Epithelial cell of prostate (primary cell): ENCODE measurements around the gene PGAP2.
A peak's percentile ranks its signal among the peaks of the same experiment; 100 is the strongest.
"Not testable (repeated sequence)": the region's sequence is repeated elsewhere in the genome, so short reads cannot be mapped to it uniquely, and the experiment has no call there.

Experiments
- DNase-seq: peaks from one replicate; pipeline ENCODE4 v3.0.0-alpha.2; 2011; ENCODE audit warnings: low read depth, low spot score
- H3K27ac ChIP-seq: fragments of 450-650 bp; 2 replicates; pipeline ENCODE4 v1.5.1; 2017; ENCODE audit warnings: mild to moderate bottlenecking

PGAP2 gene

DNA sequence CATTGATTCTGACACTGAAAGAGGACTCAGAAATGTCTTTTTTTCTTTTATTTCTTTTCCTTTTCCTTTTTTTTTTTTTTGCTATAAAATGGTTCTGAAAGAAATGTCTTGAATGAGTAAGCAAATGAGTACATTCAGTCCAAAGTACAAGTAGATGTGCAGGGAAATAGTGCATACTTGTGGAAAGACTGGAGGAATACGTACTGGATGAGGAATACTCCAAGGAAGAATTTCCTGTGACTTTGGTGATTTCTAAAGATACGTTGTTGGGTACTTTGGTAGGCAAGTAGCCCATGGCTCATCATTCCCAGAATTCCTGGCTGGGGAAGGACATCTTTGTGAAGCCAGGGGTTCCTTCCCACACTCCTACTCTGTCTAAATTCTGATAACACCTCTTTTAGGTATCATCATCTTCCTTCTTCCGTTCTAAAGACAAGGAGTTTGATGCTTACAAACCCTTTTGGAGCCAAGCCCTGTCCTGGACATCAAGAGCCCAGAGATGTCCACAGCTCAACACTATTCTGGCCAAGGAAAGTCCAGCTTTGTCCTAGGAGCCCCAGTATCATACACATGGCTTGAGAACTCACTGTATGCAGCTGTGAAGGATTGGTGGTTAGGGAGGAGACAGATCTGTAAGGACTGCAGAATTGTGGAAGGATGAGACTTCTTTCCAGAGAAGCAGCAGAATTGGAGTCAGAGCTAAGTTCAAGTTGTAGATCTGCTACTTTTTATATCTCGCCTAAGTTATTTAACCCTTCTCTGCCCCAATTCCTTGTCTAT is 6.2 kb upstream of the PGAP2 start:
- DNase-seq, result no peak
- H3K27ac ChIP-seq, result no peak overlapping the region

DNA sequence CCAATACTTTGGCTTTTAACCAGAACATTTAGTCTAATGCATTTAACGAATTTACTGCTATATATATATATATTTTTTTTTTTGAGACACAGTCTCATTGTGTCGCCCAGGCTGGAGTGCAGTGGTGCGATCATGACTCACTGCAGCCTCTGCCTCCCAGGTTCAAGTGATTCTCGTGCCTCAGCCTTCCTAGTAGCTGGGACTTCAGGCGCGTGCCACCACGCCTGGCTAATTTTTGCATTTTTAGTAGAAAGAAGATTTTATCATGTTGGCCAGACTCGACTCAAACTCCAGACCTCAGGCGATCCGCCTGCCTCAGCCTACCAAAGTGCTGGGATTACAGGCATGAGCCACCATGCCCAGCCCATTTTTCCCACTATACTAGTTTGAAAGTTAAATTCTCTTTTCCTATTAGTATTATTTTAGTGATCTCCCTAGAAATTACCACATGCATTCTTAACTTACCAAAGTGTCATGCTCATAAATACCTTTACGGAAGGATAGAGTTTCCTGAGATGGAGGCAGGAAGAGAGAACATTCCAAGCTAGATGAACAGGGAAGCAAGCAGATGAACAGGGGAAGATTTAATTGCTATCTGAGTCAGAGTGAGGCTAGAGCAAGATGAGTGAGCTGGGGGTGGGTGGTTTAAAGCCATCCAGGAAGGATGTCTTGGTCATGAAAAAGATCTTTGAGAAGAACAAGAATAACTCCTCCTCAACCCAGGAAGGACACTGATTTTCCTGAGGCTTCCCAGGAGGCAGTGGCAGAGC is 4.4 kb upstream of the PGAP2 start:
- peak overlapping the region; percentile 67 for H3K27ac ChIP-seq
- DNase-seq, result no peak

DNA sequence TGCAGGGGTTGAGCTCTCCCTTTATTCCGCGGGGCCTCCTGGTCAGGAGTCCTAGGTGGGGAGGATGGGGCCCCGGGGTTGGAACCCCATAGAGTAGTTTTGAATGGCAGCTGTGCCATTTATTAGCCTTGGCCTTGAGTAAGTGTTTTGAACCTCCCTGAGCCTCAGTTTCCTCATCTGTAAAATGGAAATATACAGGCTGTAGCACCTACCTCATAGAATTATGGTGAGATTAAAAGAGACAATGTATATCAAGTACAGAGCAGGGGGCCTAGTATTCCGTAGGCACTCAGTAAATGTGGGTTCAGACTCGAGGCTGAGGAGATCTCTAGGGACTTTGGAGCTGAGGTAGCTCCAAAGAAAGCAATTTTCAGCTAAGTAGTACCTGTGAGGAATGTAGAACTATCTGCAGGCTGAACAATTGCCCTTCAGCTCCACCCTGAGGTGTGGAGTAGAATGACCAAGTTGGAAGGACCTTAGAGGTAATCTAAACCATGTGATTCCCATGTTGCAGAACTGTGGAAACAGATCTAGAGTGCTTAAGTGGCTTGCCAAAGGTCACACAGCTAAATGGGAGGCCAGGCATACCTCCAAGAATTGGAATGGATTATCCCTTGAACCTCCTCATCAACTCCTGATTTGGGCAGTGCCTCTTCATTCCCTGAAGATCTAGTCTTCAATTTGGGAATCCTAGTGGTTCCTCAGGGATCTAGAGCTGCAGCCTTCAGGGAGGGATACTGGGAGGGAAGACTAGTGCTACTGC is 682 bp downstream of the PGAP2 start:
- peak overlapping the region; percentile 64 for H3K27ac ChIP-seq
- DNase-seq, result peak; percentile 24

DNA sequence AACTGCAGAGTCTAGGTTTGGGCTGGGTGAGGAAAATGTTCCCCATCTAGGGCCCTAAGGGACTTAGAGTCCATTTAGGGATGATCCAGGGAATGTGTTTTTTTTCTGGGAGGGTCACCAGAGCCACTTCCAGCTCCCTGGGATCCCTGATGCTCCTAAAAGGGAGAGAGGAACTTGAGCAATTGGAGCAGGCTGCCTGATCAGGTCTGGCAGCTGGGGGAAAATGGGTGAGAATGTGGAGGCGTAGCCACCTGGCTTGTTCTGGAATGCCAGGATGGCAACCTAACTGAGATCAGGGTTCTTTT is 1.2 kb downstream of the PGAP2 start:
- H3K27ac ChIP-seq, result no peak overlapping the region
- no peak for DNase-seq

DNA sequence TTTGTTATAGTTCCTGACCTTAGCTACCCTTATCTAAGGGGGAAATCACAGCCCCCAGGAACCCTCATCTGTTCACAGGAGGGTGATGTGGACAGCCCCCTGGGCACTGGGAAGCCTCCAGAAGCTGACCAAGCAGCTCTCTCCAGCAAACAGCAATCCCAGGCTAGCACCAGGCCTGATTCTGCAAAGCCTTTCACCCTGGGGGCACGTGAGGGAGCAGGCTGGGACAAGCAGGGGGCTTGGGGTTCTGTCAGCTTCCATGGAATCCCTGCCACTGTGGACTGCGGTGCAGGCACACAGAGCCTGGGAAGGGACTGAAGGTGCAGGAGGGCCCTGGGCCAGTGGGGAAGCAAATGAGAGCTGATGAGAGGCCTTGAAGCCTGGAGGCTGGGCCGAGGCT is 2.1 kb downstream of the PGAP2 start:
- H3K27ac ChIP-seq, result no peak overlapping the region
- DNase-seq, result no peak

DNA sequence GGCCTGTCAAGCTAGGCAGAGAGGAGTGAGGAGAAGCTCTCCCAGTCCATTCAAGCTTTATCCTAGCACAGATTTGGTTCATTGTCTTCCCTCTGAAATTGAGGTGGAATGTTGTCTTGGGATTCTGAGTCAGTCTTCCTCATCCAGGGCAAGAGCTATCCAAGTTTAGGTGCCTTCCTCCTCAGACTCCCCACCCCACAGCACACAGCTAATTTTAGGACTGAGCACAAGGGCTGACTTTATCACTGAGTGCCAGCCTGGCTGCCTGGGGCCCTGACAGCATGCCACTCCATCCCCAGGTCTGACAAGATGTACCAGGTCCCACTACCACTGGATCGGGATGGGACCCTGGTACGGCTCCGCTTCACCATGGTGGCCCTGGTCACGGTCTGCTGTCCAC is 2.6 kb downstream of the PGAP2 start:
- H3K27ac ChIP-seq, result no peak overlapping the region
- no peak for DNase-seq

DNA sequence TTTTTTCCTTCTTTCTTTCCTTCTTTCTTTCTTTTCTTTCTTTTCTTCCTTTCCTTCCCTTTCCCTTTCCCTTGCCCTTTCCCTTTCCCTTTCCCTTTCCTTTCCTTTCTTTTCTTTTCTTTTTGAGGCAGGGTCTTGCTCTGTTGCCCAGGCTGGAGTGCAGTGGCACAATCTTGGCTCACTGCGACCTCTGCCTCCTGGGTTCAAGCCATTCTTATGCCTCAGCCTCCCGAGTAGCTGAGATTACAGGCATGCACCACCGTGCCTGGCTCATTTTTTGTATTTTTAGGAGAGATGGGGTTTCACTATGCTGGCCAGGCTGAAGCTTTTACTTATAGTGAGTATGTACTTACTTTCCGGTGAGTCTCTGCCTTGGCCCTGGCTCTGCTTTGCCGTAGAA is 6.5 kb downstream of the PGAP2 start:
- DNase-seq, result not testable (repeated sequence)

DNA sequence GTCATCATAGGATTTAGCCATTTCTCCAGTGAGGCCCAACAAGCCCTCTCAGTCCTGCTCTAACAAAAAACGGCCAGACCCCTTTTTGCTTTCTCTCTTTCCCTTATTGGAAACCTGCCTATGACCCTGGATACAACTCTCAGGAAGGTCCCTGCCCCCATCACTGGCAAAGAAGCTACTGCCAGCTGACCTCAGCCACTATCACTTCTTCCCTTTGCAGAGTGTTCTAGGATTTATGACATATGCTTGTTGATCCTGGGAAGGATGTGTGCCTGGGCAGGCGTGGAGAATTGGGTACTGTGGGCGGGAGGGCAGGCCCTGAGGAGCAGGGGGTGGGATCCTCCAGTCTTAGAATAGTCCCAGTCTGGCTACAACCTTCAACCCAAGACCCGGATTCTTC is 7.5 kb downstream of the PGAP2 start:
- H3K27ac ChIP-seq, result no peak overlapping the region
- no peak for DNase-seq

More for the DNA sequence above, 6.5 kb downstream of the PGAP2 start:
- H3K27ac ChIP-seq, result not testable (repeated sequence)

DNA sequence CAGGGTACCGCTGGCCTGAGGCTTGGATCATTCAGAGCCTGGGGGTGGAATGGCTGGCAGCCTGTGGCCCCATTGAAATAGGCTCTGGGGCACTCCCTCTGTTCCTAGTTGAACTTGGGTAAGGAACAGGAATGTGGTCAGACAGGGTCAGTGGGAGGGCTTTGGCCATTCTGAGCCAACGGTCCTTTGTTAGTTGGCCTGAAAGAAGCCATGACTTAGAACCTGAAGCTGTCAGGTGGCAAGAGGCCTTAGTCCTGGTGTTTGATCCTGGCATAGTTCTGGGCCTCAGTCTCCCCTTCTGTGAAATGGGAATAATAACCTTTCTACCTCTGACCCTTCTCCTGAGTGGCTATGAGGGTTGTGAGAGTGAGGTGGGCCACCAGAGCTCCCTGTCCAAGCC is 8.3 kb downstream of the PGAP2 start:
- H3K27ac ChIP-seq, result no peak overlapping the region
- no peak for DNase-seq

DNA sequence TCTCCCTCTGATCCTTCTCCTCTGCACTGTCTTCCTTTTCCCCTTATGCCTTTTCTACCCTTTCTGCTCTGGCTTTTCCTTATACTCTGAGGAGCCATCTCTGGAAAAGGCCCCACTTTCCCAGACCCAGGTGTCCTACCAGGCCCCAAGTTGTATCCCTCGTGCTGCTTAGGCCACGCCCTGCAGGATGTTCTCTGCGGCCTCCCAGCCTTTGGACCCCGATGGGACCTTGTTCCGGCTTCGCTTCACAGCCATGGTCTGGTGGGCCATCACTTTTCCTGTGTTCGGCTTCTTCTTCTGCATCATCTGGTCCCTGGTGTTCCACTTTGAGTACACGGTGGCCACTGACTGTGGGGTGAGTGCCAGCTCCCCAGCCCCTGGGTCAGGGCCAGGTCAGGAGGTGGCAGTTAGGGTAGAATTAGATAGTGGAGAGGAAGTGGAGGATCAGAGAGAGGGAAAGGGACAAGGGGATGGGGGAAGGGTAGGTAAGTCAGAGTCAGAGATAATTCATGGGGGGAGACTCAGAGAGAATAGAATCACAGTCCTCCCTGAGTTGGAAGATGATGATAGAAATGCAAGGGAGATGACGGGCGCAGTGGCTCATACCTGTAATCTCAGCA is 8.9 kb downstream of the PGAP2 start:
- no peak for DNase-seq
- no peak overlapping the region for H3K27ac ChIP-seq

DNA sequence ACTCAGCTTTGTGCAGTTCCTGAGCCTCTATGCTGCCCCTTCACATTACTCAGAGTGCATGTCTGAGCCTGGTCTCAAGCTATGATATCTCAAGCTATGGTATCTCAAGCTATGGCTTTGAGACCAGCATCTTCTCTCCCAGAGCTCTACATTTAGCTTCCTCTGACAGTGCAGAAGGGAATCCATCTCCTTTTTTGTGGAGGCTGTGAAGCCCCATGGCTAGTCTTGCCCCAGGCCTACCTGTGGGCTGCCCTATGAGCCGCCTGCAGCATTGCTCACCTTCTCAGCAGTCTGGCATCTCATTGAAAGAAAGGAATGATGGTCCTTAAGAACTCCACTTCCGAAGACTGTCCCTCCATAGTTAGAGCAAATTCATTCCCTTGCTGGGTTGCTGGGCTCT is 12.6 kb downstream of the PGAP2 start:
- DNase-seq, result no peak
- H3K27ac ChIP-seq, result no peak overlapping the region

DNA sequence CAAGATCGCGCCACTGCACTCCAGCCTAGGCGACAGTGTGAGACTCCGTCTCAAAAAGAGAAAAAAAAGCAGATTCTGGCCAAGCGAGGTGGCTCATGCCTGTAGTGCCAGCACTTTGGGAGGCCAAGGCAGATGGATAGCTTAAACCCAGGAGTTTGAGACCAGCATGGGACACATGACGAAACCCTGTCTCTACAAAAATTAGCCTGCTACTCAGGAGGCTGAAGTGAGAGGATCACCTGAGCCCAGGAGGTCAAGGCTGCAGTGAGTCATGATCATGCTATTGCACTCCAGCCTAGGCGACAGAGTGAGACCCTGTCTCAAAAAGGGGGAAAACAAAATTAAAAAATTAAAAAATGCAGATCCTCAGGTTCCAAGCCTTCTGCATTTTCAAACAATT is 14.0 kb downstream of the PGAP2 start:
- no peak for DNase-seq
- H3K27ac ChIP-seq, result no peak overlapping the region

DNA sequence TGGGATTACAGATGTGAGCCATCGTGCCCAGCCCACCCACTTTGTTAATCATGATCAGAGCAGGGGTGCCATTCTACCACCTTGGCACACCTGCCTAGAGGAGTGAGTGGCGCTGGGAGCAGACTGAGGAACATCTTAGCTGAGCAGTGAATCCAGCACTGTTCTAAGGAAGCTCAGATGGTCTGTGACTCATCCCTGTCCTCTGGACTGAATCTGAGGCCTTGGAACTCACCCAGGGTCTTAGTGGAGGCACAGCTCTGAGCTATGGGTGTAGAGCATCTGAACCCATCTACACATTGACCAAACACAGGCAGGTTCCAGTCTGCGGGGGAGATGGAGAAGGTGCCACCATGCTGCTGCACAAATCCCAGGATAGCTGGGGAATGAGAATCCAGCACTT is 14.9 kb downstream of the PGAP2 start:
- H3K27ac ChIP-seq, result no peak overlapping the region
- DNase-seq, result no peak

DNA sequence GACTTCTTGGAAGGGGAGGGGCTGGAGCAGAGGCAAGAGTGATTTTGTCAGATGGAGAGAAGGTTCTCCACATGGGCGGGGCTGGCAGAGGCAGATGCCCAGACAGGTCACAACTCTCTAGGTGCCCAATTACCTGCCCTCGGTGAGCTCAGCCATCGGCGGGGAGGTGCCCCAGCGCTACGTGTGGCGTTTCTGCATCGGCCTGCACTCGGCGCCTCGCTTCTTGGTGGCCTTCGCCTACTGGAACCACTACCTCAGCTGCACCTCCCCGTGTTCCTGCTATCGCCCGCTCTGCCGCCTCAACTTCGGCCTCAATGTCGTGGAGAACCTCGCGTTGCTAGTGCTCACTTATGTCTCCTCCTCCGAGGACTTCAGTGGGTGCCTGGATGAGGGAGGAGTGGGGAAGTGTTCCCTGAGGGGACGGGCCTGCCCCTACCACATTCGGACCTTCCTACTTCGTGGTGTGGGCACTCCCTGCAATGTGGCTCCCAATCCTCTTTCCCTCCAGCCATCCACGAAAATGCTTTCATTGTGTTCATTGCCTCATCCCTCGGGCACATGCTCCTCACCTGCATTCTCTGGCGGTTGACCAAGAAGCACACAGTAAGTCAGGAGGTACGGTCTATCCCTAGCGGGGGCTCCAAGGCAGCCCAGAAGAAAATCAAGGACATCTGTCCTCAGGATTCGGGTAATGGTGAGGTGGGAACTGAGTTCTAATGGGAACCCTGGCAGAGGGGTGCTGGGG is 15.6 kb downstream of the PGAP2 start:
- no peak for DNase-seq
- no peak overlapping the region for H3K27ac ChIP-seq

DNA sequence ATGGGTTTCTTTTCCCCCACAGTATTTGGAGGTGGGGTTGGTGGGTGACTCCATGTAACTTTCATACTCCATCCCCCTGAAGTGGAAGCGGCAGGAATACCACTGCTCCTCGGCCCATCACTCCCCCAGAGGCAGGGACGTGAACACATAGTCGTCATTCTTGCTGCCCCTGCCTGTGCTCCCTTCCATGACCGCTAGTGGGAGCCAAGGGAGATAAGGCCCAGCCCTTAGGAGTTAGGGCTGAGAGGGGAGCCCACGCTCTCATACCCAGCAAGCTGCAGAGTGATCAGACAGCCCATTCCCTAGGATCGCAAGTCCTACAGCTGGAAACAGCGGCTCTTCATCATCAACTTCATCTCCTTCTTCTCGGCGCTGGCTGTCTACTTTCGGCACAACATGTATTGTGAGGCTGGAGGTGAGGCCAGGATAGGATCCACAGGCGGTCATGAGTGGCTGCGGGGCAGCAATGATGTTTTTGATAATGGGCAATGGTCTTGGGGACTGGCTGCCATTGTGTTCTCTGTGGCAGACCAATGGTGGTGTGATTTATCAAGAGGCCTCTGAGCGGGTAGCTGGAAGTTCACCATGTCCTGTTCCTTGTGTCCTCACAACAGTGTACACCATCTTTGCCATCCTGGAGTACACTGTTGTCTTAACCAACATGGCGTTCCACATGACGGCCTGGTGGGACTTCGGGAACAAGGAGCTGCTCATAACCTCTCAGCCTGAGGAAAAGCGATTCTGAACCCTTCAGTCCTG is 16.5 kb downstream of the PGAP2 start:
- H3K27ac ChIP-seq, result no peak overlapping the region
- no peak for DNase-seq

DNA sequence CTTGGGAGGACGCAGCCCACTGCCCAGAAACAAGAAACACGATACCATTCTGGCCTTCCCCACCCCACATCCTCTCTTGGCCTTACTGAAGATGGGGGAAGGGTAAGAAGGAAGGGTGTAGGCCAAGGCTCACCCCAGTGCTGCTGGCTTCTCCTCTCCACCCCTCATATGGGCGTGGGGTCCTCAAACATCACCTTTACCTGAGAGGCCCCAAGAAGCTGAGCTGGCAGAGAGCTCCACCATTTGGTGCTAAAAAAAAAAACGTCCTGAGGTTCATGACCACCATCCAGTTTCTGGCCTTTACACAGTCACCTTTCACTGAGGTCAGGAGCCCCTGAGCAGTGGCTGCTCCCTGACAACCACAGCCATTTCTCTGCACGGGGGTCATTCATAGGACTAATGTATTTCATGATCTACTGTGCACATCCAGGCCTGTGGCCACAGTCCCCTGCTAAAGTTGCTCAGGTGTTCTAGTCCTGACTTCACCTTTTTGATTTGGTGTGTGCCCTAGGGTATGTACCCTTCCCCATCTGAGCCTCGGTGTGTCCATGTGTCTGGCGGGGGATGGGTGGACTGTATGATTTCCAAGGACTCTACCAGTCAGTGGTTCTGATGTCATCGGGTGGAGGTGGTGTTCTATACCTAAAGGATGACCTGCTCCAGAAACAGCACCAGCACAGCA is 17.3 kb downstream of the PGAP2 start:
- no peak overlapping the region for H3K27ac ChIP-seq
- DNase-seq, result no peak

DNA sequence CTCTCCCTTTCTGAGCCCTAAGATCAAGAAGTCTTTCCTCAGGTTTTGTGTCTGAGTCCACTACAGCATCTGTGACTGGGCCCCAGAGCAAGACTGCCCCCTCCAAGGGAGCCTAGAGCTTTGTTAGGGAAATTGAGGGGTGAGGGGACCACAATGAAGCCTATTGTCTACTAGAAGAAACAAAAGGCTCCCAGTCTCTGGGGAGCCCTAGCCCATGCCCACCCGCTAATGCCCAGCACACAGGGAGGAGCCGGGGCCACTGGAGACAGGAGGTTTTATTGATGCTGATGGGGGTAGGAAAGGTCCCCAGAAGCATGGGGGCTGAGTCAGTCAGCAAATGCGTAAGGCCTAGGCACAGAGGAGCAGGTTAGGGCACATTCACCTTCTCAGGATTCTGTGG is 18.4 kb downstream of the PGAP2 start:
- H3K27ac ChIP-seq, result no peak overlapping the region
- no peak for DNase-seq

DNA sequence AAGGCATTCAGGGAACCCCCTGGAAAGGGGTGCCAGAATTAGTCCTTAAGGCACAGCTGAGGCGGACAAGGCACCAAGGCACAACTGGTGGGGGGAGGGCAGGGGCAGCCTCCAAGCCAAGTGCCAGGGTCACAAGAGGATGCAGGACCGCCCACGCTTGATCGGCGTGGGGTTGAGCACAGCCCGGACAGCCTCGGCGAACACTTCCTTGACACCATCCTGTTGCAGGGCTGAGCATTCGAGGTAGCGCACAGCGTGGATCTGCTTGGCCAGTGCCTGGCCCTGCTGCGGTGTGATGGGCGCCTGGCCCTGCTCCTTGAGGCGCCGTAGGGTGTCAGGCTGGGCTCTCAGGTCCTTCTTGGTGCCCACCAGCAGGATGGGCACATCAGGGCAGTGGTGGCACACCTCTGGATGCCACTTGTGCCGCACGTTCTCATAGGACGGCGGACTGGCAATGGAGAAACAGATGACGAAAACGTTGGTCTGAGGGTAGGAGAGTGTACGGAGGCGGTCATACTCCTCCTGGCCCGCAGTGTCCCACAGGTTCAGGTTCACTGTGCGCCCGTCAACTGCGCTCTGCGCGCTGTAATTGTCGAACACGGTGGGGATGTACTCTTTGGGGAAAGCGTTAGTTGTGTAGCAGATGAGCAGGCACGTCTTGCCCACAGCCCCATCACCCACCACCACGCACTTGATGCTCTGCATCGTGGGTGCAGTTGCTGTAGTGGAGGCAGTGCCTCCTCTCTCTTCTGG is 19.2 kb downstream of the PGAP2 start:
- H3K27ac ChIP-seq, result no peak overlapping the region
- no peak for DNase-seq
